OCI-LY7 (cell line): ENCODE measurements around the gene ZSWIM3. TPM values are rescaled to one million over a fixed set of nuclear protein-coding genes. Genes with fewer than 3 reads are reported as not detected.

Experiments used
- BruUV-seq: library from RNA; stranded (reverse); fragments of 400-500 nt; replicated peaks from 2 replicates; lab custom pipeline; 2021; lab: Mats Ljungman, UMichigan
- CTCF ChIA-PET: fragments of 300-600 bp; sonication (Branson Sonifier 250); formaldehyde crosslinking; loops from one replicate; lab custom pipeline; 2022; ENCODE audit warnings: antibody characterized with exemption; ENCODE audit not compliant: unreplicated experiment; lab: Charles Lee
- POLR2A ChIA-PET: fragments of 300-600 bp; sonication (Branson Sonifier 250); formaldehyde crosslinking; loops from one replicate; lab custom pipeline; 2022; ENCODE audit warnings: antibody characterized with exemption; lab: Charles Lee
- DNase-seq: peaks from one replicate; pipeline ENCODE4 v3.0.0-alpha.2; 2015; ENCODE audit warnings: low spot score
- H2AFZ ChIP-seq: fragments of 200-600 bp; sonication (generic), shearing (Covaris generic); 2 replicates; pipeline ENCODE4 v1.6.1; 2014; ENCODE audit warnings: mild to moderate bottlenecking, antibody characterized with exemption, low read length, moderate library complexity
- H3K27ac ChIP-seq: fragments of 200-600 bp; sonication (generic); 2 replicates; pipeline ENCODE4 v1.5.1; 2014; ENCODE audit warnings: mixed run types, low read depth, mild to moderate bottlenecking, moderate library complexity, low read length, inconsistent platforms; ENCODE audit not compliant: poor library complexity, severe bottlenecking
- H3K36me3 ChIP-seq: fragments of 200-600 bp; sonication (generic); 2 replicates; pipeline ENCODE4 v1.6.1; 2014; ENCODE audit warnings: mild to moderate bottlenecking, antibody characterized with exemption, low read length, moderate library complexity, mixed read lengths; ENCODE audit not compliant: insufficient read depth
- H3K4me1 ChIP-seq: fragments of 200-600 bp; sonication (generic); 2 replicates; pipeline ENCODE4 v1.5.1; 2014; ENCODE audit warnings: mild to moderate bottlenecking, low read length; ENCODE audit not compliant: insufficient read depth, poor library complexity, severe bottlenecking
- H3K4me2 ChIP-seq: fragments of 200-600 bp; sonication (generic); 2 replicates; pipeline ENCODE4 v1.6.1; 2014; ENCODE audit warnings: mild to moderate bottlenecking, low read length
- H3K4me3 ChIP-seq: fragments of 200-600 bp; sonication (generic); 2 replicates; pipeline ENCODE4 v1.5.1; 2014; ENCODE audit warnings: mild to moderate bottlenecking, low read depth, low read length; ENCODE audit not compliant: poor library complexity, severe bottlenecking
- H3K79me2 ChIP-seq: fragments of 200-600 bp; sonication (generic); 2 replicates; pipeline ENCODE4 v1.6.1; 2016; ENCODE audit warnings: low read depth, mild to moderate bottlenecking, low read length, moderate library complexity, mixed read lengths; ENCODE audit not compliant: insufficient read depth
- H3K9me2 ChIP-seq: fragments of 200-600 bp; sonication (generic); 2 replicates; pipeline ENCODE4 v1.6.1; 2016; ENCODE audit warnings: mild to moderate bottlenecking, low read length, mixed read lengths; ENCODE audit not compliant: insufficient read depth
- H3K9me3 ChIP-seq: fragments of 200-600 bp; sonication (generic); 2 replicates; pipeline ENCODE4 v1.6.1; 2014; ENCODE audit warnings: mild to moderate bottlenecking, mixed run types, low read length, mixed read lengths
- H4K20me1 ChIP-seq: fragments of 200-600 bp; sonication (generic); 2 replicates; pipeline ENCODE4 v1.6.1; 2014; ENCODE audit warnings: mild to moderate bottlenecking, antibody characterized with exemption, low read length, moderate library complexity, mixed read lengths; ENCODE audit not compliant: insufficient read depth
- EZH2phosphoT487 ChIP-seq: fragments of 200-600 bp; sonication (generic); IDR thresholded peaks from 2 replicates; pipeline ENCODE4 v1.6.1; 2018; ENCODE audit warnings: low read depth, borderline replicate concordance, mild to moderate bottlenecking, mixed run types, antibody characterized with exemption, low read length, moderate library complexity, mixed read lengths
- intact Hi-C: fragments of 100-400 bp; cut with micrococcal nuclease; formaldehyde crosslinking; loops from one replicate; pipeline ENCODE4 v1.10.0; 2022; ENCODE audit not compliant: unreplicated experiment
- total RNA-seq, 2 experiments: library from RNA; depleted of rRNA in 1 of 2; stranded (reverse); fragments of >200 nt in 1 of 2; shearing (Covaris generic) in 1 of 2; gene quantifications; 2 replicates each; pipeline ENCODE4 v1.2.3, GENCODE V29; 2014 to 2022
- TF ChIP-seq, protein P1 (sequence below): fragments of 200-600 bp; sonication (generic); conservative IDR thresholded peaks from 2 replicates; pipeline ENCODE4 v1.5.1; 2014; ENCODE audit warnings: mild to moderate bottlenecking, antibody characterized with exemption, low read length, moderate library complexity, mixed read lengths

Gene ZSWIM3
- total RNA-seq, 2 experiments from 2014 or later: 5.7 to 6.0 TPM

GRCh38 chr20:45817376-45818194 lies 39.8 kb upstream of the ZSWIM3 start:
- POLR2A ChIA-PET: no interaction called here

GRCh38 chr20:45818239-45818638 lies 39.2 kb upstream of the ZSWIM3 start:
- ChIA-PET POLR2A (no interaction called here), CTCF (no interaction called here)
- Histone ChIP-seq H3K9me3 (no peaks in the 10 kb centered on the region), H3K4me2 (no peak overlapping the region), H3K79me2 (peaks cover 20% of the 10 kb centered on the region), H3K4me3 (no peak overlapping the region), H4K20me1 (no peaks in the 10 kb centered on the region), H2AFZ (no peak overlapping the region), H3K4me1 (peaks cover 19% of the 10 kb centered on the region), H3K9me2 (no peaks in the 10 kb centered on the region), H3K36me3 (peaks cover 52% of the 10 kb centered on the region), H3K27ac (no peak overlapping the region)
- TF ChIP-seq EZH2phosphoT487: no peak
- TF ChIP-seq, protein P1, sequence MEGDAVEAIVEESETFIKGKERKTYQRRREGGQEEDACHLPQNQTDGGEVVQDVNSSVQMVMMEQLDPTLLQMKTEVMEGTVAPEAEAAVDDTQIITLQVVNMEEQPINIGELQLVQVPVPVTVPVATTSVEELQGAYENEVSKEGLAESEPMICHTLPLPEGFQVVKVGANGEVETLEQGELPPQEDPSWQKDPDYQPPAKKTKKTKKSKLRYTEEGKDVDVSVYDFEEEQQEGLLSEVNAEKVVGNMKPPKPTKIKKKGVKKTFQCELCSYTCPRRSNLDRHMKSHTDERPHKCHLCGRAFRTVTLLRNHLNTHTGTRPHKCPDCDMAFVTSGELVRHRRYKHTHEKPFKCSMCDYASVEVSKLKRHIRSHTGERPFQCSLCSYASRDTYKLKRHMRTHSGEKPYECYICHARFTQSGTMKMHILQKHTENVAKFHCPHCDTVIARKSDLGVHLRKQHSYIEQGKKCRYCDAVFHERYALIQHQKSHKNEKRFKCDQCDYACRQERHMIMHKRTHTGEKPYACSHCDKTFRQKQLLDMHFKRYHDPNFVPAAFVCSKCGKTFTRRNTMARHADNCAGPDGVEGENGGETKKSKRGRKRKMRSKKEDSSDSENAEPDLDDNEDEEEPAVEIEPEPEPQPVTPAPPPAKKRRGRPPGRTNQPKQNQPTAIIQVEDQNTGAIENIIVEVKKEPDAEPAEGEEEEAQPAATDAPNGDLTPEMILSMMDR: no peak
- intact Hi-C loops: no loop called here
- DNase-seq: no peak
- no TSS peak for BruUV-seq

More at GRCh38 chr20:45817376-45818194, 39.8 kb upstream of the ZSWIM3 start:
- DNase-seq: no peak
- no peak overlapping the region for H2AFZ ChIP-seq
- BruUV-seq: no TSS peak
- peaks cover 19% of the 10 kb centered on the region for H3K4me1 ChIP-seq
- H3K4me3 ChIP-seq: no peak overlapping the region
- intact Hi-C loops: no loop called here
- peaks cover 26% of the 10 kb centered on the region for H3K79me2 ChIP-seq
- peaks cover 59% of the 10 kb centered on the region for H3K36me3 ChIP-seq
- no peak overlapping the region for H3K27ac ChIP-seq
- no peak for TF ChIP-seq EZH2phosphoT487
- TF ChIP-seq, protein P1: no peak
- H3K4me2 ChIP-seq: no peak overlapping the region
- H4K20me1 ChIP-seq: no peaks in the 10 kb centered on the region
- CTCF ChIA-PET: no interaction called here
- no peaks in the 10 kb centered on the region for H3K9me3 ChIP-seq
- no peaks in the 10 kb centered on the region for H3K9me2 ChIP-seq

DNA sequence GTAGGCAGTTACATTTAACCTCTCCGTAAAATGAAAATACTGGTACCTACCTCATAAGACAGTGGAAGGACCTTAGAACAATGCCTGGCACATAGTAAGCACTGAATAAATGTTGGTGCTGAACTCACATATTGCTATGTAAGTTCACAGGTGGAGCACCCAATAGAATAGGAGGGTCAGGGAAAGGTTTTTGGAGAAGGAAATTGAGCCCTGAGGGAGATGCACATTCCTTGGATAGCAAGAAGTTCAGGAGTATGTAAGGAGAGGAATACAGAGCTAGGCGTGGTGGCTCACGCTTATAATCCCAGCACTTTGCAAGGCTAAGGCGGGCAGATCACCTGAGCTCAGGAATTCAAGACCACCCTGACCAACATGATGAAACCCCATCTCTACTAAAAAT lies 37.9 kb upstream of the ZSWIM3 start:
- no peak overlapping the region for H3K4me3 ChIP-seq
- no peak overlapping the region for H3K27ac ChIP-seq
- ChIA-PET POLR2A (interaction anchor here (0.7 kb wide), 2 partner anchors 33 to 152 kb away, joined by 3 read pairs; no protein-coding TSS in a partner anchor), CTCF (no interaction called here)
- H3K36me3 ChIP-seq: peaks cover 41% of the 10 kb centered on the region
- no peak for DNase-seq
- H3K9me2 ChIP-seq: no peaks in the 10 kb centered on the region
- H4K20me1 ChIP-seq: no peaks in the 10 kb centered on the region
- BruUV-seq: no TSS peak
- H3K4me1 ChIP-seq: peaks cover 12% of the 10 kb centered on the region
- no peaks in the 10 kb centered on the region for H3K9me3 ChIP-seq
- no peak for TF ChIP-seq EZH2phosphoT487
- TF ChIP-seq, protein P1: no peak
- intact Hi-C loops: no loop called here
- H3K4me2 ChIP-seq: no peak overlapping the region
- peaks cover 7% of the 10 kb centered on the region for H3K79me2 ChIP-seq
- no peak overlapping the region for H2AFZ ChIP-seq
